UCSD-AML1 (cell line): Measurements from ENCODE around the gene SLC26A9.
A peak's percentile ranks its signal among the peaks of the same experiment; 100 is the strongest.
"Not testable (repeated sequence)": the region's sequence is repeated elsewhere in the genome, so short reads cannot be mapped to it uniquely, and the experiment has no call there.

Experiments used
- DNase-seq: peaks from one replicate; lab custom pipeline; 2025; ENCODE audit not compliant: unreplicated experiment; lab: John Stamatoyannopoulos, UW

SLC26A9 gene

DNA sequence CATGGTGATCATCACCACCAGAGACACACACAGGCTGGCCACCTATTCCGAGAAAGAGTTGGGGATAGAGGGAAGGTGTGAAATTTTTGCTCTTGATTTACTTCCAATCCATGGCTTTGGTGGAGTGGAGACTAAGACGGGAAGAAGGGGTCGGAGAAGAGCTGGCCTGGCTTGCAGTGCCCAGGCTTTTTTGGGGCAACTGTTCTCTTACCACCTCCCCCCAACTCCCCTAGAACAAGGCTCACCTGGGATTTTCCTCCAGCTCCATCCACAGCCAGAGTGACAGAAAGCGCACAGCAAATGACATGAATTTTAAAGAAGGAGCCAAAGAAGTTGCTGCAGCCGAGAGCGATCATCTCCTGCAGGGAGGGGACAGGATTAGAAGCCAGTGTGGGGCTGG, 16.0 kb downstream of the SLC26A9 start:
- DNase-seq, result no peak

GRCh38 chr1:205926636-205927035, 16.6 kb downstream of the SLC26A9 start:
- DNase-seq, result no peak

DNA sequence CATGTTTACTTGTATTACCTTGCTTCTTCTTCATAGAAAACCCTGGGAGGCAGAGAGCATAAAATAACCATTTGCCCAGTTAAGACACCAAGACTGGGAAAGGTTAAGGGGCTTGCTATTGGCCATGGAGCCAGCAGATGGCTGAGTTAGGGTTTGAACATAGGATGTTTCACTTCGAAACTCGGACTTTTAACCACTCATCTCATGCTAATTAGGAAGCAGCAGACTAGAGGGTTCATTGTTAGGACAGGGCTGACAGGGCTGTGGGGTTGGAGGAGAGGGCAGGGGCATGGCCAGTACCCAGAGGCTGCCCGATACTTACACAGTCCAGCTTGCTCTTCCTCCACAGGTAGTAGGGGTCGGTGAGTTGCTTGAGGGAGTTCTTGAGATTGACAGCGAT, 17.0 kb downstream of the SLC26A9 start:
- no peak for DNase-seq

DNA sequence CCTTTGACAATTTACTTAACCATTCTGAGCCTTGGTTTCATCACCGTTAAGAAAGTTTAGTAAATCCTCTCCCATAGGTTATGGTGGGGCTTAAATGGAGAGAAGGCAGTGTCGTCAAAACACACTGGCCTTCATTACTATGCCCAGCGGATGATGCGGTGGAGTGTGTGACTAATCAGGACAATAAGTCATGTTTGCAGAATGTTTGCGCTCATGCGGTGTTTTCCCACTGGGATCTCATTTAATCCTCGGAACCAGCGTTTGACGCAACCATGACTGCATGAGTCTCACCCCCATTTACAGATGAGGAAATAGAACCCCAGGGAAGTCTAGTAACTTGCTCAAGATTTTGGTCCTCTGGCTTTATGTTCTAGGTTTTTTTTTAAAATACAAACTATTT, 17.5 kb downstream of the SLC26A9 start:
- no peak for DNase-seq

DNA sequence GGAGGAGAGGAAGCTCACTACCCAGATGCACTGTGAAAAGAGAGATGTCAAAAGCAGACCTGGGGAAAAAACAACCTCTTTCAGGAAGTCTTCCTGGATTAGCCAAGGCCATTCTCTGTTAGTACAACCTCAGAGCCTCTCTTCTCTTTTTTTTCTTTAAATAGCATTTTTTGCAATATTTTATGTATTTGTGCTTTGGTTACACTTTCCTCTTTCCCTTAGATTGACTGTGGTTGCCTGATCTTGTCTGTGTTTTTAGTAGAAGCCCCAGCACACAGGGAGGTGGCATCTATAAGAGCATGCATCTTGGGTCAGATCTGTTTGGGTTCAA, 18.8 kb downstream of the SLC26A9 start:
- DNase-seq, result no peak

DNA sequence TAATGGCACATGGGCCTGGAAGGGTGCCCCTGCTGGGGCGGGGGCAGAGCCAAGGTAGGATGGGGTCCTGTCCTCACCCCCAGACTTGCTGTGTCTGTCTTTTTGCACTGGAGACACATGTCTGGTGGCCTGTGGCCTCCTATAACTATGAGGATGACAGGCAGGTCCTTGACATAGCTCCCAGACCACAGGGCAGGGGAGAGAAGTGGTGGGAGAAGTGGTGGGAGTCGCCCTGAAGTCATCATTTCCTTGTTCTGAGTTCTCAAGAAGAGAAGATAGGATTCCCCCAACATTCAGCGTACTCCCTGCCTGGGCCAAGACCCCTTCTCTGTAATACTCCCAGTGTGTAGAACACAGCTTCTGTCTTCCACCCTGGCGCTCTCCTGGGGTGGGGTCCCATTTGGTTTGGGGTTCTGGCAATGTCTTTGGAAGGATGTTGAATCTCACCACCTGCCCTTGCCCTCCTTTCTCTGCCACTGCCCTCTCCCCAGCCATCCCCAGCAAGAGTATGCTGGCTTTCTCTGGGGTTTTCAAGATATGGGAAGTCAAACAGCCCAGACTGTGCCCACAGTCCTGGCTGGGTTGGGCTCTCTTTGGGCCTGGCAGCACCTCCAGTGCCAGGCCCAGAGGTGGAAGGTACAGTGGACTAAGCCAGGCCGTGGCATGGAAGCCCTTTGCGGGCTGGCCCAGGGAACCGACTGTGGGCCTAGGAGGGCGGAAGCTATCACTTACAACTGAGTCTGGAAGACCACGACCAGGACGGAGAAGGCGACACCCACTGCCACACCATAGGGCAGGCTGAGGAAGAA, 19.4 kb downstream of the SLC26A9 start:
- peak; percentile 41 for DNase-seq

GRCh38 chr1:205922806-205923205, 20.4 kb downstream of the SLC26A9 start:
- DNase-seq, result no peak

DNA sequence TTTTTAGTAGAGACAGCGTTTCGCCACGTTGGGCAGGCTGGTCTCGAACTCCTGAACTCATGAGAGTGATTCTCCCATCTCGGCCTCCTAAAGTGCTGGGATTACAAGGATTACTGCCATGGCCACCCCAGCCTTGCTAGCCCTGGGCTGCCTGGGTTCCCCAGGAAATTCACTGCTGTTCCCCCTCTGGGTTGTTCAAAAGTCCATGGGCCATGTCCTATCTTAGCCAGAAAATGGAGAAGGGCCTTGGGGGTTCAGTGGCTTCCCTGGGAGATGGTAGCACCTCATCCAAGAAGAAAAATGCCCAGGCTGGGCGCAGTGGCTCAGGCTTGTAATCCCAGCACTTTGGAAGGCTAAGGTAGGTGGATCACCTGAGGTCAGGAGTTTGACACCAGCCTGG, 20.9 kb downstream of the SLC26A9 start:
- DNase-seq, result no peak

DNA sequence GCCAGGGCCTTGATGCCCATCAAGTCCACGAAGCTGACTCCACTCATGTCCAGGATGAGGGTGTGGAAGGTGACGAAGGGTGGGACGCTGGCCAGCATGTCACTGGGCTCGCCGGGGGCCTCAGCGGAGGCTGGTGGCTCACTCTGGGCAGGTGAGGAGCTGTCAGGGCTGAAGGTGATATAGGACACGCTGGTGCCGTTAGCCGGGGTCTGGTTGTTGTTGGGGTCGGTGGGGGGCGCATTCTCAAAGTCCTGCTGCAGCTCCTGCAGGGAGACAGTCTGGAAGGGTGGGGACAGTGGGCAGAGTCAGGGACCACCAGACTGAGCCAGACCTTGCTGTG, 21.7 kb downstream of the SLC26A9 start:
- DNase-seq, result no peak

DNA sequence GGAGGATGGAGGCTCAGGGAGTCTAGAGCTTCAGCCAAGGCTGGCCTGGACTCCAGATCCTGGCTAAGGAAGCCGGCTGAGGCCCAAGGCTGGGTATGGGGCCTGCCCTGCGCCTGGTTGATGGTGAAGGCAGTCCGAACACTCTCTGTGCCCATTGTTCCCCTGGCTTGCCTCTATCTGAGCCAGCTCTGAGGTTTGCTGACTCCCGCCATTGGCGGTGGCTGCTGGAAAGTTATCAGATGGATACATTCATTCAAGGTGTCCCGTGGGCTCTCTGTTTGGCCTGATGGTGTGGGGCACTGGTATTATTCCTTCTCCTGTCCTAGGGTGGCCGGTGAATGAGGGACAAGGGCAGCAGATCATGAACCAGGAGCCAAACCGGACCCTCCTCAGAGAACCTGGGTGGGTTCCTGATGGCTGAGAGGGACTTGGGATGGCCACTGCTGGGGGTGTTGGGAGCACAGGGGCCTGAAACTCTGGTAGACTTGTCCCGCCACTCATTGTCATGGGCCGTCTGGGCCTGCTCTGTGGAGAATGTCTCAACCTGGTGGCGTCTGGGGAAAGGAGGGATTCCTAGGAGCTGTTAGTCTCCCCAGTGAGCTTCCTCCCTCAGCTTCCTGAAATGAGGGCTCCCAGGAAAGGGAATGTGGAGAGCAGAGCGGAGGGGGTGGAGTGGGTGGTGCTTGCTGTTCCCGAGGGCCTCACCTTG, 22.2 kb downstream of the SLC26A9 start:
- no peak for DNase-seq

DNA sequence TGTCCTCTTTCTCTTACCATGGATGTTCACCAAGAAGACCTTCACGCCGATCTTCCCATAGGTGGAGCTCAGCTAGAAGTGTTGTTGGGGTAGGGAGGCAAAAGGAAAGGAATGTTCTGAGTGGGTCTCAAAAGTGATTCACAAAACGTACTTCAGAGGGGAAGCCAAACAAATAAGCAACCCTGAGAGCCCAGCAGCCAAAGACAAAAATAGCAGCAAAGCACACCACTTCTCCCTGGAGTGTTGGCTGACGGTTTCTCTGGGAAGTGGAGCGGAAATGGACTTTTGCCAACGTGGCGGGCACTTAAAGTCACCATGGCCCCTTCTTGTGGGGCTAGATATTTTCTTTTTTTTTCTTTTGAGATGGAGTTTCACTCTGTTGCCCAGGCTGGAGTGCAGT, 23.1 kb downstream of the SLC26A9 start:
- peak; percentile 32 for DNase-seq

DNA sequence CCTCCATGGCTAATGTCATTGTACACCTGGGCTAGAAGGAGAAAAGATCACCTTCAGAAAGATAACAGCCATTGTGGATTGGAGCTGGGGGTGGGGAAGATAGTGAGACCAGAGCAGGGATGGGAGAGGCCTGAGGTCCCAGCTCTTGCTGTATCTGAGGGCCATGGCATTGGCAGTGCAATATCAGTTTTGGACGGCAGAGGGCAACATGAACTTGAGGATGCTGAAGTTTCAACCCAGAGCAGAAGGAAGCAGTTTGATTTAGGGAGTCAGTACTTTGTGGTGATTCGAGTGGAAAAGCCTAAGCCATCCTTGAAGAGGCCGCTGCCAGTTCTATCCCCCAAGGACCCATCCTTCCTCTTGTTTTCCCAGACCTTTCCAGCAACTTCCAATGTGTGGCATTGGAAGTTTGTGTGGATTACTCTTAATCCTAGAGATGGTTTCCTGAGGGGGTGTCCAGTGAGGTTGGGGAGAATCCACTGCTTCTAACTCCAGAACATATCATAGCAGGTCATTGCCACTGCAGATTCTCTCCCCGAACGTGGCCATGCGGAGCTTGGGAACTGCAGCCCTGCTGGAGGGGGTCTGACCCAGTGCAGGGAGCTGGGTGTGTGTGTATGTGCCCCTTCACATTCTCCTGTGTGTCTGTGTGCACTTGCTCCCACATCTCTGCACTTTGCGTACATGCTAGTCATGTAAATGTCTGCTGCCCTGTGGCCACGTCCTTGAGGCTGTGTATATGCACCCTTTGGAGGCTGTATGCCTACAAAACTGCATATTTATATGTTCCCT, 24.1 kb downstream of the SLC26A9 start:
- peak; percentile 78 for DNase-seq

DNA sequence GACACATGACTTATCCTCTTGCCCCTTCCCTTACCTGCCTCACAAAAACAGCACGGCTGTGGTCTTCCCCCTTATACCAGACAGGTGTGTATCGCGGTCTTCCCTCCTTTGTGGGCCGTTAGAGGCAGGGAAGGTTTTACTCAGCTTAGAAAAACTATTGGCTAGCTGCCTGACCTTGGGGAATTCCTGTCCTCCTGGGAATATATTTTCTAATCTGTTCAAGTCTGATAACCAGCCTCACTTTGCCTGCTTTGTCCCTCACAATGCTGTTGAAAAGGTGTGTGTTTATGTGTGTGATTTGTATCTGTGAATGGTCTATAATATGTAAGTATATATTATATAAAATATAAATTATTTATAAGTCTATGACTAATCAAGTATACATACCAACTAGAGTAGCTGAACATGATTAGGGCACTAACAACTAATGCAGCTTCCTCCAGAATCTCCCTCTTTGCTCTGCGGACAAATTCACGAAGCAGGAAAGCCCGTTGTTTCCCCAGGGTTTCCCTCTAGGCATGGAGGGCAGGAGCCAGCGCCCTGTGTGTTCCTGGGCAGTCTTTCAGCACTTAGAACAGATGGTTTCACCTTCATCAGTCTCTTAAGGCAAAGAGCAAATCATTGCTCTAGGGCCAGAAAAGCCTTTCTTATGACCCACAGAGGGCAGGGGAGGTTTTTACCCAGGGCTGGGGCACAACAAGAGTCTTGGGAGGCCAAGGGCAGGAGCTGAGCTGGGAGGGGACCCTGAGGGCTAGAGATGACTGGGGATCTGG, 25.6 kb downstream of the SLC26A9 start:
- no peak for DNase-seq

DNA sequence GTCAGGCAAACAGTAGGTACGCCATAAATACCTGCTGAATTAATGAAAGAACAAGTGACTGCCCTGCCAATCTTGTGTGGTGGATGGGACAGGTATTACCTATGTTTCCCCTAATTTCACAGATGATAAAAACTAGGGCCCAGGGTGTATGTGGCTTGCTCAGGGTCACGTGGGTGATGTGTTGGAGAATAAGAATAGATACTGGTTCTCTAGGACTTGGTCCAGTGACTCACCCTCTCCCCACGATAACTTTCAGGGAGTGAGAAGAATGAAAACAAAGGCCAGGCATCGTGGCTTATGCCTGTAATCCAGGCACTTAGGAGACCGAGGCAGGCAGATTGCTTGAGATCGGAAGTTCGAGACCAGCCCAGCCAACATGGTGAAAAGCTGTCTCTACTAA, 26.7 kb downstream of the SLC26A9 start:
- no peak for DNase-seq

DNA sequence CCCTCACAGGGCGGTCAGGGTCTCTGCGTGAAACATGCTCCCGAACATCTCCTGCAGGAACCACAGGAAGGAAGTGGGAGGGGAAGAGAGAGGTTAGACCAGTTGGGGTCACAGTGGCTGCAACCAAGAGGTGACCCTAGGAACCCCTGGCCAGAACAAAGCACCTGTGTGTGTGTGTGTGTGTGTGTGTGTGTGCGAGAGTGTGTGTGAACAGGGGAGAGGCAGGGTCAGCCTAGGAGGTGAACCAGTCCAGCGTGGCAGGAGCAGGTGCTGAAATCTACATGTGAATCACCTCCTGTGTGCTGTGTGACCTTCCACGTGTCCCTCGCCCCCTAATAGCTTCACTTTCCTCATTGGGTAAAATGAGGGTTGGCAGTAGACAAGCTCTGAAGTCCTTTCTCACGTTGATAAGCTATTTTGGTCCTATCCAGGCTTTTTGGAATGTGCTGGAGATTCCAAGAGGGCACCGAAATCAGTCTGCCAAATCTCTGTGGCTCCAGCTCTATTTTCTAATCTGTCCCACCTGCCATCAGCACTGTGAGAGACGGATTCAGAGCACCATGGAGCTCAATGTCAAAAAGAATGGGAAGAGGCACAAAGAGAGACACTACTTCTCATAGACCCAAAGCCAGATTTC, 27.8 kb downstream of the SLC26A9 start:
- DNase-seq, result peak; percentile 41

- no peak for DNase-seq
Observed at GRCh38 chr1:205914730-205915129, 28.5 kb downstream of the SLC26A9 start.

- no peak for DNase-seq
Observed at GRCh38 chr1:205914155-205914507, 29.1 kb downstream of the SLC26A9 start.

DNA sequence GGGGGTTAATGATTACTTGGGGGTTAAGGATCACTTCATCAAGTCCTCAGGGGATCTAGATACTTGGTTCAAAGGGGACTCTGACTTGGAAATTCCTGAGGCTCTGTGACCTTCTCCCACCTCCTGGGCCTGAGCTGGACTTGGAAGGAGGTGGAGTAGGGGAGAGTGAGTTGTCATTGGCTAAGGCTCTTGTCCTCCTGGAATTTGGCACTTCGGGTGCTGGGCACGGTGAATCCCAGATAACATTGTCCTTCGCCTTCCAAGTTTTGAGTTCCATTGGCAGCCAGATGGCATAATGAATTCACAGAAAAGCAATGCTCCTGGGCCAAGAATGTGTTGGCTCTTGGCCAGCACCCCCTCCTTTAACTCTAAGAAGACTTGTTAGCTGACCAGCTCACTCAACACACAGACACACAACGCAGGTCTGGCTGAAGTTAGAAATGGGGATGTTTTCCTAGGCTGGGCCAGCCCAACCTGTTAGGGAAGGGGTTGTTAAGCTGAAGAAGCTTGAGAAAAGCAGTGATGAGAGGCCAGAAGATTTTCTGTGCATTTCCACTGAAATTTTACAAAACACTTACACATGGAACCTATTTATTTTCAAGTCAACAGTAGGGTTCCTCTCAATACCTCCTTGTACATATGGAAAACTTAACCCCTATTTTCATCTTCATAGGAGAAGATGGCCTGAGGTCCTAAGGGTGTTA, 29.7 kb downstream of the SLC26A9 start:
- DNase-seq, result no peak

- no peak for DNase-seq
Observed at GRCh38 chr1:205907794-205908193, 35.5 kb downstream of the SLC26A9 start.

- not testable (repeated sequence) for DNase-seq
Observed at GRCh38 chr1:205905095-205905494, 38.2 kb downstream of the SLC26A9 start.
